Activated CD4-positive, alpha-beta T cell treated with anti-CD3 and anti-CD28 coated beads for 48 hours (primary cell): Measurements from ENCODE around the gene NDUFA3.

ENCODE experiments used
- DNase-seq: peaks from one replicate; pipeline ENCODE4 v3.0.0-alpha.2; 2020

NDUFA3 gene

DNA sequence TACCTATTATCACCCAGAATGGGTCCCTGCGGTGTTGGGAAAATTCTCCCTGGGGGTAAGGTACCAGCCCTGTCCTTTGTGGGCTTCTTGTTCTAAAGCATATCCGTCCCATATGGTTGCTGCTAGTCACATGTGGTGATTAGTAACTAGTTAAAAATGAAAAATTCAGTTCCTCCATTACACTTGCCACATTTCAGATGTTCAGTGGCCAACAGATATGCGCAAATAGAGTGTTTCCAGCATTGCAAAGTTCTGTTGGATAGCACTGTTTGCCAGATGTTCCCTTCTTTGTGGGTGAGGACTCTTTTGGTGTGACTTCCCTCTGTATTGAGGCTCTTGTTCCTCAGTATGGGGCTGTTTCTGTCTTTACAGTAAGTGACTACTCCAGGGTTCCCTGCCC, 38.7 kb downstream of the NDUFA3 start:
- no peak for DNase-seq

DNA sequence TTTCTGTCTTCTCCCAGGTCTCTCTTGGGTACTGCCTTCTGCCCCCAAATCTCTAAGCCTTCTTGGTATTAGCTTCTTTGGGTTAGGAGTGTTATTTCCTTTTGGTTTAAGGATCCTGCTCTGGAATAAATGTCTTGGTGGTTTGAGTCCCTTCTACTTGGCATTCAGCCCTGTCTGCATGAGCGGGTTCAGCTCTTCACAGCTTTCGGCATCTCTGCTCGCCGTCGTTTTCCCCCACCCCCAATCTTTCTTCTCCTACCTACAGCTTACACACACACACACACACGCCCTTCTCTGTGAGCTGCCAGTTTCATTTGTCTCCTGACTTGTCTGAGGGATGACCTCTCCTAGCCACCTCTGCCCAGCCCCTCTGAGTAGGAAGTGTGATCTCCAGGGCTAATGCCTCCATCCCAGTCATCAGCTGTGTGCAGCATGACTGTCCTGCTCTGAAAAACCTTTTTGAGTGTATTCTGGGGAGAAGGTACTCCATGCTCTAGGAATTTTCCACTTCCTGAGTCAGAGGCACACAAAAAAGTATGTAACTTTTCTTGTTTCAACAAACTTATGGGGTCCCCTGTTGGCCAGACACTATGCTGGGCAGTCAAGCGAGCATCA, 39.6 kb downstream of the NDUFA3 start:
- no peak for DNase-seq

DNA sequence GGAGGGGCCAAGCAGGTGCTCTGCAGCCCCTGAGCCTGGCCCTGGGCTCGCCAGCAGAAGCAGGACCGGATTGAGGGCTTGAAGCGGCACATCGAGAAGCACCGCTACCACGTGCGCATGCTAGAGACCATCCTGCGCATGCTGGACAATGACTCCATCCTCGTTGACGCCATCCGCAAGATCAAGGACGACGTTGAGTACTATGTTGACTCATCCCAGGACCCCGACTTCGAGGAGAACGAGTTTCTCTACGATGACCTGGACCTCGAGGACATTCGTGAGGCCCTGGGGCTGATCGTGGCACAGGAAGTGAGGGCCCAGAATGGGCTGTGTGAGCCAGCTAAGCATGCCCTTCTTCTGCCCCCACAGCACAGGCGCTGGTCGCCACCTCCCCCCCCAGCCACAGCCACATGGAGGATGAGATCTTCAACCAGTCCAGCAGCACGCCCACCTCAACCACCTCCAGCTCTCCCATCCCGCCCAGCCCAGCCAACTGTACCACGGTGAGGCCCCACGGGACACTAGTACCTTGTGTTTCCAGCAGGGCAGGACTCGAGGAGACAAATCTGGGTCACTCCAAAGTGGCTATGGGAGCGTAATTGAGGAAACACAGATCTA, 43.0 kb downstream of the NDUFA3 start:
- no peak for DNase-seq

DNA sequence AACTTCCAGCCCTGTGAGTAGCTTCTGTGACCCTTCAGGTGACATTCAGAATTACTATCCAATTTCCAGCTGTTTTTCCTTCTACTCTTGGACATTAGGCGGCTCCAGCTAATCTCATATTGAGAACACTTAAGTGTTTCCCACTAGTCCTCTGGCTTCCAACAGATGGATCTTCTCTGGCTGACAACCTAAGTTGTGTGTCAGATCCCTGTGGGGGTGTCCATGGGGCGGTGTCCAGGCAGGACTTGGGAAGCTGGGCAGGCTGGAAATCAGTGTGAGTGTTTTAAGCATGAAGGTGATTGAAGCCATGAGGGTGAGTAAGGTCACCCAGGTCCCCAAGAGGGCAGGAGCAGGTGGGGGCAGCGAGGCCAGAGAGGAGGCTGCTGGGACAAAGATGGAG, 45.0 kb downstream of the NDUFA3 start:
- DNase-seq = no peak

DNA sequence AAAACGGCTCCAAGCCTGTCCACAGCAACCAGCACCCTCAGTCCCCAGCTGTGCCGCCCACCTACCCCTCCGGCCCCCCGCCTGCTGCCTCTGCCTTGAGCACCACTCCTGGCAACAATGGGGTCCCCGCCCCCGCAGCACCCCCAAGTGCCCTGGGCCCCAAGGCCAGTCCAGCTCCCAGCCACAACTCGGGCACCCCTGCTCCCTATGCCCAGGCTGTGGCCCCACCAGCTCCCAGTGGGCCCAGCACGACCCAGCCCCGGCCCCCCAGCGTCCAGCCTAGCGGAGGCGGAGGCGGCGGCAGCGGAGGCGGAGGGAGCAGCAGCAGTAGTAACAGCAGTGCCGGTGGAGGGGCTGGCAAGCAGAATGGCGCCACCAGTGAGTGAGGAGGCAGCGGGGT, 45.5 kb downstream of the NDUFA3 start:
- no peak for DNase-seq

DNA sequence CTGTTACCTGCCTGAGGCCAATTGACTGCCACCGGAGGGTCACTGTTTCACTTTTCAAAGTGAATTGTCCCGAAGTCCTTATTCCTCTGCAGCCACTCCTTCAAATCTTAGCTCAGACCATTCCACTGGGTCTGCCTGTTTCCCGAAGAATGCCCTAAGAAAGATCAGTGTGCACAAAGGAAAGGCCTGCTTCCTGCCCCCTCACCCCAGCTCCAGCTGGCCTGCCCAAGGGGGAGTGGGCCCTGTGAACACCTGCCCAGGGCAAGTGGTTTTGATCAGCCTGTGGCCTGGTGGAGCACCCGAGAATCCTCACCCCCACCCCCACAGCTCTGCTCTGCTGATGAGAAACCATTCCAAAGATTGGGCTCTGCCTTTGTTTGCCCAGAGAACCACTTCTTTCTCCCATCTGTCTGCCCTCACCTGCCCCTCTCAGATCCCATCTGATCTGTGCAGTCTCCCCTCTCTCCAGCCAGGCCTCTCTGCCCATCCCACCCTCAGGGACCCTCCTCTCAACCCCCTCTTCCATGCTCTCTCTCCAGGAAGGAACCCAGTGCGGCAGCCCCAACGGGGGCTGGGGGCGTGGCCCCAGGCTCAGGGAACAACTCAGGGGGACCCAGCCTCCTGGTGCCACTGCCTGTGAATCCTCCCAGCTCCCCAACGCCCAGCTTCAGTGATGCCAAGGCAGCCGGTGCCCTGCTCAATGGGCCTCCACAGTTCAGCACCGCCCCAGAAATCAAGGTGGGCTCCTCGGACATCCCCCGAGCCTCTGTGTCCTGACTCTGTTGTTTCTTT, 46.6 kb downstream of the NDUFA3 start:
- no peak for DNase-seq

DNA sequence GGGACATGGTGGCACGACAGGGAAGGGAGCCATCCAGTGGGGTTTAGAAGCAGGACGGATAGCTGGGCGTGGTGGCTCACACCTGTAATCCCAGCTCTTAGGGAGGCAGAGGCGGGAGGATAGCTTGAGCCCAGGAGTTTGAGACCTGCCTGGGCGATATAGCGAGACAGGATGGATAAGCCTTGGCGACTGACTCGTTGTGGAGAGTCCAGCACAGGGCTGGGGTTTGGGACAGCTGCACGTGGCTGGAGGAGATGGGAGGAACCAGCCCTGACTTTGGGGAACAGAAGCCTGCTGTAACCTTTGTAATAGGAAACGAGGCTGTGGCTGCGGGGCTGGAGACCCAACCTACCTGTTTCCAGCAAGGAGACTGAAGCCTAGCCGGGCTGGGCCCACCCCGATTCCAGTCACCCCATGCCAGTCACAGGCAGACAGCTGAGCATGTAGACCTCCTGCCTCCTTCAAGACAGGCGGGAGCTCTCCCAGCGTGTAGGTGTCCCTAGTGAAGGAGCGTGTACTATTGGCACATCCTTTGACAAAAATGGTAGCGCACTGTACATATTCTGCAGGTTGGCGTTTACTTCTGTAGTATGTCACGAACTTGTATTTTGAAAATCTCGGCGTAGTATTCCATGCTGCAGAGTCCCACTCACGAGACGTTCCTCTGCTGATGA, 48.8 kb downstream of the NDUFA3 start:
- no peak for DNase-seq

DNA sequence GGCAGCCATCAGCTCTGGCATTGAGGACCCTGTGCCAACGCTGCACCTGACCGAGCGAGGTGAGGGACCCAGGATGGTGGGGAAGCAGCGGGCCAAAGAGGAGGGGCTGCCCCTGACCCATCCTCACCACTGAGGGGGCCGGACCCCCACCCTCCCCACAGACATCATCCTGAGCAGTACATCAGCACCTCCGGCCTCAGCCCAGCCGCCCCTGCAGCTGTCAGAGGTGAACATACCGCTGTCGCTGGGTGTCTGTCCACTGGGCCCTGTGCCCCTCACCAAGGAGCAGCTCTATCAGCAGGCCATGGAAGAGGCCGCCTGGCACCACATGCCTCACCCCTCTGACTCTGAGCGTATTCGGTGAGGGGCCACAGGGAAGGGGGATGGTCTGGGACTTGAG, 49.6 kb downstream of the NDUFA3 start:
- no peak for DNase-seq

DNA sequence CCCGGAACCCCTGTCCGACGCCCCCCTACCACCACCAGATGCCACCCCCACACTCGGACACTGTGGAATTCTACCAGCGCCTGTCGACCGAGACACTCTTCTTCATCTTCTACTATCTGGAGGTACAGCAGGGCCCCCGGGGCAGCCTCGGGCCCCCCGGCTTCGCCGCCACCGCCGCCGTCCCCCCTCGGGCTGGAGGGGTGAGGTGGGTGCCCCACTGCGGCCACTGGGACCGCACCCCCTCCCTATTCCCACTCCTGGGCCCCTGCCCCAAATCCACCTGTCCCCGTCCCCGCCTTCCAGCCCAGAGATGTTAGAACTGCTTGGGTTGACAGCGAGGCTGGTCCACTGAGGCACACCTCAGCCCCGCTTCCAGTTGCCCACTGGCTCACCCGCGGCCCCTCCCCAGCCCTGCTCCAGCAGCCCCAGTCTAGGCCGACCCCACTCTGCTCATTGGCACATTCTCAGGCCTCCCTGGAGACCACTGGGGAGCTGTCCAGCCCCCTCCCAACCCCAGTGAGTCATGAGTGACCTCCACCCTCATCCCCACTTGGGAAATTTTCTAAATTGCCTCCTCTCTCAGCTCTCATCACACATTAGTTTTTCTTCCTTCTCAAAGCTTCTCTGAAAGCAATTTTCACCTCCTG, 50.3 kb downstream of the NDUFA3 start:
- DNase-seq = no peak

DNA sequence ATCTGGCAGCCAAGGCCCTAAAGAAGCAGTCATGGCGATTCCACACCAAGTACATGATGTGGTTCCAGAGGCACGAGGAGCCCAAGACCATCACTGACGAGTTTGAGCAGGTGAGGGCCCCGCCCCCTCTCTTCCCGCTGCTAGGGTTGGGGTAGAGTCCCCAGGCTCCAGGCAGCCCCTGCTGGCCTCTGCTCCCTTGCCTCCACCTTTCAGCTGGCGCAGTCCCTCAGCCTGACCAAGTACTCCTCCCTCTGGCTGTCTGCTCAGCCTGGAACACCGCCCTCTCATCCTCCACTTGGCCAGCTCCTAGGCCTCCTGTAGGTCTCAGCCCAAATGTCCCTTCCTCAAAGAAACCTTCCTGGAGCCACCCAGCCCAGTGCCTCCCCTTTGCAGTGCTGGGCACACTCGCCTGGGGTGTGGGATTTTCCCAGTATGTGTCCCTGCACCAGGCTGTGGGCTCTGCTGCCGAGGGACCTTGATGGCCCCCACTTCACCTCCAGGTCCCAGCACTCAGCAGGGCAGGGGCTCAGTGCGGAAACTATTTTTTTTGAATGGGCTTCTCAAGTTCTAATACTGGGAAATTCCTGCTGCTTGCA, 51.2 kb downstream of the NDUFA3 start:
- no peak for DNase-seq

DNA sequence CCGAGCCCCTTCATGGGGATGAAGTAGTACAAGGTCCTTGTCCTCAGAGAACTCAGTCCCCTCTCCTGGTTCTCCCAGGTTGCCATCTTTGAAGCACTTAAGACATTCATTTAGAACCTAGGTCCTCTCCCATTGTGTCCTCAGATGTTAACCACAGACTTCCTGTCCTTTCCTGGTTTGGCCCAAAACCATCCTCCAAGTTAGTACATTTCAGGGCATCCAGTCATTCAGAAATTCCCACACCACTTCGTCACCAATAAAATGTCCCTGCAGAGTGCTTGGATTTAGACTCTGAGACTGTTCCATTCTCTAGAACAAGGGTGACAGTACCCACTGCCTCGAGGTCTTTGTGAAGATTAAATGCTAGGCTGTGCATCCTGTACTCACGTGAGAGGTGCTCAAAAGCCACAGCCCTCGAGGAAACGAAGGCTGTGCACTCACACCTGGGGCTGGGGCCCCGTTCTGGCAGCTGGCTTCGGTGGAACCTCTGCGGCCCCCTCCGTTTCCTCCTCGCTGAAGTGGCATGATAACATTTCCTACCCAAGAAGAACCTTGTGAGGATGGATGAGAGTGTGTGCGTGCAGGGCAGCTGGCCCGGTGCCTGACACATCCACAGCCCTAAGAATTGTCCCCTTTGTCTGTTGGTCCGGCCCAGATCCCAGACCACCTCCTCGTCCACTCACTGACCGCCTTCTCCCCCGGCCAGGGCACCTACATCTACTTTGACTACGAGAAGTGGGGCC, 52.1 kb downstream of the NDUFA3 start:
- peak; percentile 58 for DNase-seq

DNA sequence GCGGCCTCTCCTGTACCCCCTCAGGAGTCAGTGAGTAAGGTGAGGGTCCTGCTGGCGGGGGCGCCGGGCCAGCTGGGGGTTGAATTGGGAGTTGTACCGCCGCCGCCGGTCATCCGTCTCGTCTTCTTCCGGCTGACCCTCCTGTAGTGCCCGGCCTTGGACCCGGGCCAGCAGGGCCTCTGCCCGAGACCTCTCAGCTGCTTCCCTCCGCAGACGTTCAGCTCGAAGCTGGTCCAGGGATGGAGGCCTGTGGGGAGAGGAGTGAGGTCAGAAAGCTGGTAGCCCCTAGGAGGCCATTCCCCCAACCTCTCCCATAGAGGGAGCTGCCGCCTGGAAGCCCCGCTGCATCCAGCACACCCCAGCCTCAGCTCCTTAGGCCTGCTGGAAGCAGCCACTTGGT, 53.0 kb downstream of the NDUFA3 start:
- DNase-seq = no peak

DNA sequence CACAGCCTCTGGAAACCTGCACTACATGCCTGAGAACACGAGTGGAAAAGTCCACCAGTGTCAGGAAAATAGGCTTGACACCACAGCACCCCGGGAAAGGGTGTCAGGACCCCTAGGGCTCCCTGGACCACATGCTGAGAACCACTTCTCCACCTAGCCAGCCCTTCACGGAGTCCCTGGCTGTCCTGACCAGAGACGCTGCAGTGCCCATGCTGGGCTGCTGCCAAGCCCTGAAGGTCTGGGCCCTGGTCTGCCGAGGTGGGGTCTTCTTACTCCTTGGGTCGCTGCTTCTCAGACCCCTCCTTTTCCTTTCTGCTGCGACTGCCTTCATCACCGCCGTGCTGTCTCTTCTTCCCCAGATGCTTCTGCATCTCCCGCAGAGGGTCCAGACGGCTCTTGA, 53.8 kb downstream of the NDUFA3 start:
- DNase-seq = no peak

DNA sequence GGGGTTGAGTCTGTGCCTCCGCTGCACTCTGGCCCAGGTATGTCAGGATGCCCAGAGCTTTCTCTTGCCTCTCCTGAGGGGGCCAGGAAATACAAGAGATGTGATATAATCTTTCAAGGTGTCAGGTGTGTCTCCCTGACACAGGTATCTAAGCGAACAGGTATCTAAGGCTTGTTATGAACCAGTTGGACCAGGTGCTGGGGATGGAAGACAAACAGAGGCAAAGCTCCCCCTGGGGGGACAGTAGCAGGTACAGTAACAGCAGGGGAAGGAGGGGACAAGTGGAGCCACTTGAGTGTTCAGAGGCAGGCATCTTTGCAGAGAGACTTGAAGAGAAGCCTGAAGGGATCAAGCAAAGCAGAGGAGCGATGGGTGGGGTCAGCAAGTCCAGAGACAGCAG, 54.3 kb downstream of the NDUFA3 start:
- no peak for DNase-seq
